ENCODE measurements around the gene THBS3. TPM values are rescaled to one million over a fixed set of nuclear protein-coding genes. Genes with fewer than 3 reads are reported as not detected.

THBS3 gene
- total and polyA plus RNA-seq, 2 of the 4 experiments (the other 2 are of a cell fraction): 15.1 to 30.4 TPM

DNA sequence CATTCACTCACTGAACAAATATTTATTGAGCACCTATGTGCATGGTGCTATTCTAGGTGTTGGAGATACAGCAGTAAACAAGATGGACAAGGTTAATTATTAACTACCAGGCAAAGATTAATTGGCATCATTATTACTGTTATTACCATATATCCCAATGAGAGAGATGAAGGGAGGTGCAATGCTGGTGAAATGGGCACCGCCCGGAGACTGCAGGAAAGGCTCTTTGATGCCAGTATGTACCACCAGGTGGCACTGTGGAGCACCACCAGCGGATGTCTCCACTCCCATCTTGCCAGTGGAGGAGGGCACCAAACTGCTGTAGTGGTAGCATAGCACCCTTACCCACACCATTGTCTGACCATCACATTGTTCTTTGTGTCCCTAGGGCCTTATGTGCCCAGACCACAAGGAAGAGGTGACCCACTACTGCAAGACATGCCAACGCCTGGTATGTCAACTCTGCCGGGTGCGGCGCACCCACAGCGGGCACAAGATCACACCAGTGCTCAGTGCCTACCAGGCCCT, 31.1 kb downstream of the THBS3 start:
- TF ChIP-seq, protein P1, sequence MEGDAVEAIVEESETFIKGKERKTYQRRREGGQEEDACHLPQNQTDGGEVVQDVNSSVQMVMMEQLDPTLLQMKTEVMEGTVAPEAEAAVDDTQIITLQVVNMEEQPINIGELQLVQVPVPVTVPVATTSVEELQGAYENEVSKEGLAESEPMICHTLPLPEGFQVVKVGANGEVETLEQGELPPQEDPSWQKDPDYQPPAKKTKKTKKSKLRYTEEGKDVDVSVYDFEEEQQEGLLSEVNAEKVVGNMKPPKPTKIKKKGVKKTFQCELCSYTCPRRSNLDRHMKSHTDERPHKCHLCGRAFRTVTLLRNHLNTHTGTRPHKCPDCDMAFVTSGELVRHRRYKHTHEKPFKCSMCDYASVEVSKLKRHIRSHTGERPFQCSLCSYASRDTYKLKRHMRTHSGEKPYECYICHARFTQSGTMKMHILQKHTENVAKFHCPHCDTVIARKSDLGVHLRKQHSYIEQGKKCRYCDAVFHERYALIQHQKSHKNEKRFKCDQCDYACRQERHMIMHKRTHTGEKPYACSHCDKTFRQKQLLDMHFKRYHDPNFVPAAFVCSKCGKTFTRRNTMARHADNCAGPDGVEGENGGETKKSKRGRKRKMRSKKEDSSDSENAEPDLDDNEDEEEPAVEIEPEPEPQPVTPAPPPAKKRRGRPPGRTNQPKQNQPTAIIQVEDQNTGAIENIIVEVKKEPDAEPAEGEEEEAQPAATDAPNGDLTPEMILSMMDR (conservative IDR thresholded peaks at IDR 0.05; ENCODE audit: low read depth, low read length): peak; percentile 88
- TF ChIP-seq POLR2A (IDR thresholded peaks at IDR 0.05; ENCODE audit: low read depth, low read length) (no peak), SMC3 (IDR thresholded peaks at IDR 0.05; ENCODE audit: low read depth, low read length) (peak; percentile 68), RAD21 (IDR thresholded peaks at IDR 0.05; ENCODE audit: low read length) (peak; percentile 71), CEBPB (IDR thresholded peaks at IDR 0.05; ENCODE audit: low read depth, low read length) (0 out of 2 replicates have a peak, but pooled peaks have one; percentile 0), MAFK (IDR thresholded peaks at IDR 0.05; ENCODE audit: low read depth, low read length) (no peak), MXI1 (IDR thresholded peaks at IDR 0.05; ENCODE audit: borderline replicate concordance, low read depth, low read length) (no peak)
- Histone ChIP-seq H3K27ac (ENCODE audit: insufficient read depth, low read length) (no peak overlapping the region), H3K9ac (ENCODE audit: low read depth, low read length) (no peak overlapping the region), H3K27me3 (ENCODE audit: control insufficient read depth, insufficient read depth, low read length) (no peaks in the 10 kb centered on the region), H2BK20ac (ENCODE audit: low read depth, low read length) (no peak overlapping the region), H3K18ac (ENCODE audit: low read depth, low read length) (no peak overlapping the region), H4K20me1 (ENCODE audit: insufficient read depth, low read length) (no peaks in the 10 kb centered on the region), H3K56ac (ENCODE audit: extremely low read depth, insufficient read depth, low read length) (no peak overlapping the region), H4K91ac (ENCODE audit: insufficient read depth, low read depth, low read length) (0 out of 2 replicates have a peak overlapping the region, but pooled peaks have one; percentile 6), H2AK5ac (ENCODE audit: low read depth, low read length) (peak overlapping the region; percentile 81), H4K8ac (ENCODE audit: low read depth in 2 of 2, low read length in 2 of 2) (peak overlapping the region in 1 of 2 experiments; percentile 74; a peak in 1 of 4 replicates), H3K79me1 (ENCODE audit: low read depth in 1 of 2, low read length in 2 of 2) (peaks cover 0 to 37% of the 10 kb centered on the region in 2 experiments; a peak in 3 of 4 replicates), H2AFZ (replicated peaks; ENCODE audit: low read length, poor library complexity) (peak overlapping the region; percentile 55), H4K5ac (ENCODE audit: low read depth, low read length) (no peak overlapping the region), H3K4me1 (ENCODE audit: control insufficient read depth, insufficient read depth, low read length) (peaks cover 3% of the 10 kb centered on the region), H3K4ac (ENCODE audit: low read depth, low read length) (0 out of 2 replicates have a peak overlapping the region, but pooled peaks have one; percentile 63), H2BK5ac (ENCODE audit: low read depth, low read length, poor library complexity, severe bottlenecking) (no peak overlapping the region), H3K9me3 (ENCODE audit: control insufficient read depth, insufficient read depth, low read length) (no peaks in the 10 kb centered on the region), H2BK15ac (ENCODE audit: low read depth, low read length) (no peak overlapping the region), H3K14ac (replicated peaks; ENCODE audit: low read depth, low read length) (no peak overlapping the region), H3K4me3 (ENCODE audit: insufficient read depth, low read depth, low read length) (no peak overlapping the region), H3K23ac (ENCODE audit: low read depth, low read length) (no peak overlapping the region), H2AK9ac (replicated peaks; ENCODE audit: low read depth, low read length, poor library complexity) (peak overlapping the region; percentile 88), H3K9me1 (ENCODE audit: insufficient read depth, low read length) (peaks cover 2% of the 10 kb centered on the region; the same call in 1 of the 2 replicates), H3K4me2 (ENCODE audit: low read depth, low read length) (no peak overlapping the region), H3K36me3 (ENCODE audit: control insufficient read depth, insufficient read depth, low read length) (peaks cover 33% of the 10 kb centered on the region), H2BK120ac (ENCODE audit: low read depth, low read length) (no peak overlapping the region)
- in situ Hi-C loops (cut with MboI; ENCODE audit: low sequenced_read_pairs): no loop called here
- dilution Hi-C loops (cut with HindIII; ENCODE audit: low sequenced_read_pairs, unreplicated experiment): no loop called here
- no TSS peak for BruUV-seq (replicated peaks)
- ATAC-seq (ENCODE audit: low read depth) (peak; percentile 55), DNase-seq (peak; percentile 64)
- intact Hi-C loops (cut with micrococcal nuclease): loop anchor here (1.0 to 10.0 kb wide), 4 partner anchors 50 to 472 kb away; partner anchors contain the start of genes CKS1B and SHC1
- ChIA-PET POLR2A (ENCODE audit: unreplicated experiment) (no interaction called here), CTCF (interaction anchor here (0.9 to 1.7 kb wide), 2 partner anchors 17 to 18 kb away, joined by 4 to 5 read pairs; no protein-coding TSS in a partner anchor)
- WGBS, 2 experiments (ENCODE audit: extremely low coverage in 2 of 2, insufficient read length in 1 of 2): 100% methylated on average over 4 of the region's 8 CpGs; no CpG with 5 or more reads in 1 of the 2 experiments
